Calu3 (cell line): Measurements from ENCODE around the gene WWOX. TPM values are rescaled to one million over a fixed set of nuclear protein-coding genes. Genes with fewer than 3 reads are reported as not detected.

Source experiments
- BruUV-seq: library from RNA; stranded (reverse); fragments of 400-500 nt; replicated peaks from 2 replicates; lab custom pipeline; 2021; lab: Mats Ljungman, UMichigan
- CTCF ChIA-PET: fragments of 300-600 bp; sonication (Branson Sonifier 250); formaldehyde crosslinking; loops from one replicate; lab custom pipeline; 2022; ENCODE audit warnings: antibody characterized with exemption; lab: Charles Lee
- DNase-seq: peaks from one replicate; pipeline ENCODE4 v3.0.0; 2022
- H3K27ac Mint-ChIP-seq: one replicate; pipeline ENCODE4 v1.8.0; 2022; ENCODE audit warnings: mixed read lengths; ENCODE audit not compliant: unreplicated experiment
- H3K27me3 Mint-ChIP-seq: one replicate; pipeline ENCODE4 v1.8.0; 2022; ENCODE audit warnings: mixed read lengths; ENCODE audit not compliant: unreplicated experiment
- H3K36me3 Mint-ChIP-seq: one replicate; pipeline ENCODE4 v1.8.0; 2022; ENCODE audit warnings: mild to moderate bottlenecking, moderate library complexity, mixed read lengths; ENCODE audit not compliant: insufficient read depth, unreplicated experiment
- H3K4me1 Mint-ChIP-seq: one replicate; pipeline ENCODE4 v1.8.0; 2022; ENCODE audit warnings: mild to moderate bottlenecking, low read depth, mixed read lengths; ENCODE audit not compliant: unreplicated experiment
- H3K4me3 Mint-ChIP-seq: one replicate; pipeline ENCODE4 v1.8.0; 2022; ENCODE audit warnings: mild to moderate bottlenecking, low read depth, moderate library complexity, mixed read lengths; ENCODE audit not compliant: unreplicated experiment
- H3K9me3 Mint-ChIP-seq: one replicate; pipeline ENCODE4 v1.8.0; 2022; ENCODE audit warnings: low read depth, mixed read lengths; ENCODE audit not compliant: unreplicated experiment
- CTCF ChIP-seq: fragments of 200-600 bp; IDR thresholded peaks from one replicate; pipeline ENCODE4 v1.8.0; 2022; ENCODE audit warnings: antibody characterized with exemption; ENCODE audit not compliant: unreplicated experiment
- intact Hi-C: fragments of 100-400 bp; cut with micrococcal nuclease; formaldehyde crosslinking; loops from one replicate; pipeline ENCODE4 v1.10.0; 2022; ENCODE audit not compliant: unreplicated experiment
- total RNA-seq: library from RNA; stranded (reverse); gene quantifications from 2 replicates; pipeline ENCODE4 v1.2.3, GENCODE V29; 2022

WWOX gene
- total RNA-seq, 1 experiment from 2014 or later: 33.5 TPM

DNA sequence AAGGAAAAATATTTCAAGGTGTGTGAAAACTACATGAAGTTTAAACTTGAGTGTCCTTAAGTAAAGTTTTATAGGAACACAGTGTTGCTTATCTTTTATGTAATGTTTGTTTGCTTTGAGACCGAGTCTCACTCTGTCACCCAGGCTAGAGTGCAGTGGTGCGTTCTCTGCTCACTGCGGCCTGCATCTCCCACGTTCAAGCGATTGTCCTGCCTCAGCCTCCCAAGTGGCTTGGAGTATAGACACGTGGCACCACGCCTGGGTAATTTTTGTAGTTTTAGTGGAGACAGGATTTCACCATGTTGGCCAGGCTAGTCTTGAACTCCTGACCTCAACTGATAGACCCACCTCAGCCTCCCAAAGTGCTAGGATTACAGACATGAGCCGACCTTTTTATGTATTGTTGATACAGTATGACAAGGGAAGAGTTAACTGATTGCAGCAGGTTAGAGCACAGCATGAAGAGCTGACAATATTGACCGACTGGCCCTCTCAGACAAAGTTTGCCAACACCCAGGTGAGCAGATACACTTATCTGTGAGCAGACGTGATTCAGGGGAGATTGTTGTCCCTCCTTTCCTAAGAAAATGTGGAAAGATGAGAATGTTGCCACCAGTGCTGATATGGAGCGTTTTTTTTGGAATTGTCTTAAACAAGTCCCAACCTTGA lies 373.7 kb downstream of the WWOX start:
- intact Hi-C loops: no loop called here
- no peak for DNase-seq
- Mint-ChIP-seq H3K4me3 (no peak overlapping the region), H3K36me3 (no peaks in the 10 kb centered on the region), H3K4me1 (no peaks in the 10 kb centered on the region), H3K27me3 (no peaks in the 10 kb centered on the region), H3K27ac (no peak overlapping the region), H3K9me3 (no peaks in the 10 kb centered on the region)
- TF ChIP-seq CTCF: no peak
- CTCF ChIA-PET: no interaction called here
- BruUV-seq: no TSS peak

GRCh38 chr16:78474762-78475161 lies 375.3 kb downstream of the WWOX start:
- no peak for DNase-seq
- CTCF ChIA-PET: interaction anchor here (0.8 kb wide), 1 partner anchor 534 kb away, joined by 3 read pairs; no protein-coding TSS in a partner anchor
- BruUV-seq: no TSS peak
- no peaks in the 10 kb centered on the region for H3K4me1 Mint-ChIP-seq
- H3K36me3 Mint-ChIP-seq: no peaks in the 10 kb centered on the region
- H3K27ac Mint-ChIP-seq: no peak overlapping the region
- H3K9me3 Mint-ChIP-seq: no peaks in the 10 kb centered on the region
- no peak for TF ChIP-seq CTCF
- intact Hi-C loops: no loop called here
- no peaks in the 10 kb centered on the region for H3K27me3 Mint-ChIP-seq
- no peak overlapping the region for H3K4me3 Mint-ChIP-seq

- Mint-ChIP-seq H3K36me3 (no peaks in the 10 kb centered on the region), H3K27me3 (no peaks in the 10 kb centered on the region), H3K4me3 (no peak overlapping the region), H3K9me3 (no peaks in the 10 kb centered on the region), H3K27ac (no peak overlapping the region), H3K4me1 (no peaks in the 10 kb centered on the region)
- CTCF ChIA-PET: no interaction called here
- DNase-seq: no peak
- TF ChIP-seq CTCF: no peak
- no TSS peak for BruUV-seq
- intact Hi-C loops: no loop called here
Observed at GRCh38 chr16:78476615-78477014, 377.2 kb downstream of the WWOX start.

GRCh38 chr16:78478267-78478861 lies 378.9 kb downstream of the WWOX start:
- no peak for TF ChIP-seq CTCF
- DNase-seq: no peak
- no peak overlapping the region for H3K4me3 Mint-ChIP-seq
- CTCF ChIA-PET: no interaction called here
- H3K27ac Mint-ChIP-seq: no peak overlapping the region
- no peaks in the 10 kb centered on the region for H3K36me3 Mint-ChIP-seq
- peaks cover 2% of the 10 kb centered on the region for H3K4me1 Mint-ChIP-seq
- H3K27me3 Mint-ChIP-seq: no peaks in the 10 kb centered on the region
- intact Hi-C loops: no loop called here
- no peaks in the 10 kb centered on the region for H3K9me3 Mint-ChIP-seq
- BruUV-seq: no TSS peak
